NOMO-1 (cell line): ENCODE results near the gene STRIP1.
A peak's percentile ranks its signal among the peaks of the same experiment; 100 is the strongest.

ENCODE experiments used
- DNase-seq, 2 experiments: peaks; one replicate each; lab custom pipeline; 2025; ENCODE audit not compliant: unreplicated experiment in 2 of 2; lab: John Stamatoyannopoulos, UW

STRIP1 gene, protein sequence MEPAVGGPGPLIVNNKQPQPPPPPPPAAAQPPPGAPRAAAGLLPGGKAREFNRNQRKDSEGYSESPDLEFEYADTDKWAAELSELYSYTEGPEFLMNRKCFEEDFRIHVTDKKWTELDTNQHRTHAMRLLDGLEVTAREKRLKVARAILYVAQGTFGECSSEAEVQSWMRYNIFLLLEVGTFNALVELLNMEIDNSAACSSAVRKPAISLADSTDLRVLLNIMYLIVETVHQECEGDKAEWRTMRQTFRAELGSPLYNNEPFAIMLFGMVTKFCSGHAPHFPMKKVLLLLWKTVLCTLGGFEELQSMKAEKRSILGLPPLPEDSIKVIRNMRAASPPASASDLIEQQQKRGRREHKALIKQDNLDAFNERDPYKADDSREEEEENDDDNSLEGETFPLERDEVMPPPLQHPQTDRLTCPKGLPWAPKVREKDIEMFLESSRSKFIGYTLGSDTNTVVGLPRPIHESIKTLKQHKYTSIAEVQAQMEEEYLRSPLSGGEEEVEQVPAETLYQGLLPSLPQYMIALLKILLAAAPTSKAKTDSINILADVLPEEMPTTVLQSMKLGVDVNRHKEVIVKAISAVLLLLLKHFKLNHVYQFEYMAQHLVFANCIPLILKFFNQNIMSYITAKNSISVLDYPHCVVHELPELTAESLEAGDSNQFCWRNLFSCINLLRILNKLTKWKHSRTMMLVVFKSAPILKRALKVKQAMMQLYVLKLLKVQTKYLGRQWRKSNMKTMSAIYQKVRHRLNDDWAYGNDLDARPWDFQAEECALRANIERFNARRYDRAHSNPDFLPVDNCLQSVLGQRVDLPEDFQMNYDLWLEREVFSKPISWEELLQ

DNA sequence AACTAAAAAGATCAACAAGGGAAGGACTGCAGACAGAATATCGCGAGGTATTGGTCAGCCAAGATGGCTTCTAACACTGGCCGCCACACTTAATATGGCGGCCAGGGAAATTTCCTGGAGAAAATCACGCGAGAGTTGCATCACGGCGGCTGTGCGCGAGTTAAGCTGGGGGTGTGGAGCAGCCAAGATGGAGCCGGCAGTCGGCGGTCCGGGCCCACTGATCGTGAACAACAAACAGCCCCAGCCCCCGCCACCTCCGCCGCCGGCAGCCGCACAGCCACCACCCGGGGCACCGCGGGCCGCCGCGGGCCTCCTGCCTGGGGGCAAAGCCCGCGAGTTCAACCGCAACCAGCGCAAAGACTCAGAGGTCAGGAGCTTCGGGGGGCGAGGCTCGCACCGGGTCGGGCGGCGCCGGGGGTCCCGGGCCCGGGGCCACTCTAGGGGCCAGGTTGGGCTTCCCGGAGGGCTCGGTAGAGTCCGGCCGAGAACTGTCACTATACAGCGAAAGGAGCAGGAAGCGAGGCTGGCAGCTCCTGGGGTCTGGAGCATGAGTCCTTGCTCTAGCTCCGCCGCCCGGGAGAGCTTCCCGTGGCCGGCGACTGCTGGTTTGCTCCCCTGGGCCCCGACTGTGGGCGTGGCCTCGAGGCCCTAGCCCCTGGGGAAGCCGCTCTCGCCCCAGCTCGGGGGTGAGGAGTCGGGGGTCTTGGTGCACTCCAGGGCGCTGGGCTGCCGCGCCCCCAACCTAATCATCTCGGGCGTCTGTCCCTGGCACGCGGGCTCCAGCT is at the start of gene STRIP1:
Gene STRIP1, plus strand, starts transcription at position 174 of the 785 bp plus-strand sequence. Its CDS starts 14 bp downstream, at position 188.
- DNase-seq, result peak; percentile 95 to 98

DNA sequence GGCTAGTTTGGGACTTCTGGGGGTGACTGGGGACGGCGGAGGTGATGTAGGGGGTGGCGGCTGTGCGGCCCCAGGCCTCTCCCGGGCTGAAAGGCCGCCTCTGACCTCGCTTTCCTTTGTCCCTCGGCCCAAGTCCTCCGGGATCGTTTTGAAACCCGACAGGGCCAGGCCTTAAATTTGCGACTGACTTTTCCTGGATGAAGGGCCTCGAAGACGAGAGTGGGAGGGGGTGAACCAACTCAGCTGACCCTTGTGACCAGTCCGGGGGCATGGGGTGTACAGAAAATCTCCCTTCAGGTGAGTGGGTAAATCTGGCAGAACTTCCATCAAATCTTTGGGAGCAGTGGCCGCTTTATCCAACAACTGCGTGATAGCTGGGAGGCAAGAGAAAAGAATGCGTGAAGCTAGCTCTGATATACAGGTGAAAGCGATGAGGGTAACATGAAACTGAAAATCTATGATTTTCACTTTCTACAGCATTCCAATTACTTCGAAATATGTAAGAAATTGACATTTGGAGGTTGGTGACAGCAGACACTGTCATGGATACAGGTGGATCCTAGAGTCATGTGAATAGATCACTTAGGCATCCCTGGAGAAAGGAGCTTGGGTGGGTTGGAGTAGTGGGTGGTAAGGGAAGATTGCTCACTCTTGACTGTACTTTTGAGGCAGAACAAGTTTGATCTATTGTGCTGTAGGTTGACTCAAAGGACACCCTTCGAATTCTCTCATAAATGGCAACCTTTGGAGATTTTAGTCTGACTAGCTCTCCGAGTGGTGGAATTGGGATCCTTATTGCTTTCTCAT is 49.0 kb upstream of the STRIP1 start:
- DNase-seq, result peak in 1 of 2 experiments; percentile 14

DNA sequence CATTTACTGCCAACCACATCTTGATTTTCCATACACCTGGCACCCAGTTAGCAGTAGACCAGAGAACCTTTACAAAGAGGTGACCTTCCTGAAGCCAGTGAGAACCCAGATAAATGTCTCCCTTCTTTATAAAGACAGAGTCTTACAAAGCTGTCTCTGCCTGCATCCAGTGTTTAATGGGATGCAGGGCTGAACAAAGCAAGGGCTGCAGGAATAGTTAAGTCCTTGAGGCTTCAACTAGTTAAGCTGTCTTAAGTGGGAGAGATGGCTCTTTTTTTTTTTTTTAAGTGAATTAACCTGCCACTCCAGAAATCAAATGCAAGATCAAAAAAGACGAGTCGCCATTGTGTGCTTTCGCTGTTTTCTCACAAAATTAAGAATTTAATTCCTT is 48.4 kb upstream of the STRIP1 start:
- DNase-seq, result no peak

DNA sequence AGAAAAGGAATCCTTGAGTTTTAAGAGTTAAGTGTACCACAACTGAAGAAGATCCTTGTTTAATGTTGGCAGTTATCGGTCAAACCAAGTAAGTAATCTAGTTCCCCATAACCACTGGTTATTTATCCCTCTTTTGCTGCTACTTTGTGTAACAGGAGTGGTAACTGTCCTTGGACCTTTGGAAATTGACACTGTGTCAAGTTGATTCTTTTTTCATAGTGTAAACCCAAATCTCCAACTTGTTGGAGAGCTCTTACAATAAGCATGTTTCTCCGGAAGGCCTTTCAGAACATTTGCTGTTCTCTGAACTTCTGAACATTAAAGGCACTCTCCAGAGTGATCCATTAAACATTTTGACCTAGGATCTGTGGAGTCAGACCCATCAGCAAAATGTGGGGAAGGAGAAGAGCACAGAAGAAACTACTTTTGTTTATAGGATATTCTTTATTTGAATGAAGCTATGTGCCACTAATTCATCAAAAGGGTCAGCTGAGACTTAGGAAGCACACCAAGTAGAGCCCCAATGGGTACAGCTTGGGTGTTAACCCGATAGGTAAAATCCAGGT is 46.0 kb upstream of the STRIP1 start:
- no peak for DNase-seq

DNA sequence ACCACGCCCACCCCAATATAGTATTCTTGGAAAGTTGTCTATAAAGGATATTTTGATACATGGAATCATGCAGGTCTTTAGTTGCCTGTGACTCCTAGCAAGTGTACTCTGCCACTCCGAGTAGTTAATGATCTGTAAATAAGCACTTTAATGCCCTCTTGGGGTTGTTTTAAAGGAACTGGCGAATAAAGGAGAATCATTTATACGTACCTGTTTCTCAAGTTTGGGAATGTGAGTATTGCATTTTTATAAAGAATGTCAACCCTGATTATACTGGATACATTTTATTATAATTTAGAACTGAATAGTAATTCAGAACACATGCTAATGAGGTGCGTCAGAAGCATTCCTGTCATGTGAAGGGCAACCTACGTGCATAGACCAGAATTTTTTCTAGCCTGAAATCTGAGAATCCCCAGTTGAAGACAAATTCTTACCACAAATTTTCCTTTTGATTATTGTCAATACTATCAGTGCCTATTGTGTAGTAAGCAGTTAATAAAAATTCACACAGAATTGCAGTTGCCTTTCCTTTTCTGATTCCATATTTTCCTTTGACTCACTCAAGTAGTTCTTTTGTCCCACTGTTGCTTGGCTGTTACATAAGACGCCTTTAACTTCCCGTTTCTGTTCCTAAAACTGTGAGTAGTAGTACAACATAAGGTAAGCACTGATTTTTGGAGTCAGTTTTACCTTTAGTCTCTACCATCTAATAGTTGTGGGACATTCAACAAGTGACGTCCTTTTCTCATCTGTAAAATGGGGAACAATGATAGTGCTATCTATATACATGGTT is 44.7 kb upstream of the STRIP1 start:
- DNase-seq, result peak in 1 of 2 experiments; percentile 47

DNA sequence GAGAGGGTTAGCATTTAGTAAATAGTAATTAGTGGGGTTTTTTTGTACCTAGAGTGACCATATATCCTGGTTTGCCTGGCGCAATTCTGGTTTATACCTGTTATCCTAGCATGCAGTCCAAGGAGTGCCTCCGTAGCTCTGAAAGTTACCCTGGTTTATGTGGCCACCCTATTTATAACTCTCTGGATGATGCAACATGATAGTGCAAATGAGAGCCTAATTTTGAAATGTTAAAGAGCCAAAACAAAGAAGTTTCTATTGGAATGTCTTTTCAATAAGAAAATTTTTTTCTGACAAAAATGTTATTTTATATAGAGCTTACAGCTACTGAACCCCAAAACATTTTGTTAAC is 44.1 kb upstream of the STRIP1 start:
- DNase-seq, result peak in 1 of 2 experiments; percentile 41

DNA sequence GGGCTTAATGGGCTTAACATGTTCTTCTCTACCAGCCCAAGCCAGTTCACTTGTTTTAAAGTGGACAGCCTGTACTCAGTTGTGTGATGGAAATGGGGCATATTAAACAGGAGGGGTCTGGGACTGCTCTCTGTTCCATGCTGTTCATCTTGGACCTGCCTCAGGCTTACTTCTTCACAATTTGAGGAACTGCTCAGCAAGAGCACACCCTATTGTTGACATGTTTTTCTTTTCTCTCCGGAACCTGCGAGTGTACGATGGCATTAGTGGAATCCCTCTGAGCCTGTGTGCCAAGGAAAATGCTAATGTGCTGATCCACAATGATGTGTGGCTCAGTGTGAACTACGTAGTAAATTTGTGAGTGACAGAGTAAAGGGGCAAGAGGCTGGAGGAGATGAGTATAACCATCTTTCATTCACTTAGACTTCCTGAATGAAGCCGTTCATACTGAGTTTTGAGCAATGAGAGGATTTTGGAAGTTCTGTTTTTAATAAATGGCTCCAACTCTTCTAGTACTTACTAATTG is 43.0 kb upstream of the STRIP1 start:
- no peak for DNase-seq

DNA sequence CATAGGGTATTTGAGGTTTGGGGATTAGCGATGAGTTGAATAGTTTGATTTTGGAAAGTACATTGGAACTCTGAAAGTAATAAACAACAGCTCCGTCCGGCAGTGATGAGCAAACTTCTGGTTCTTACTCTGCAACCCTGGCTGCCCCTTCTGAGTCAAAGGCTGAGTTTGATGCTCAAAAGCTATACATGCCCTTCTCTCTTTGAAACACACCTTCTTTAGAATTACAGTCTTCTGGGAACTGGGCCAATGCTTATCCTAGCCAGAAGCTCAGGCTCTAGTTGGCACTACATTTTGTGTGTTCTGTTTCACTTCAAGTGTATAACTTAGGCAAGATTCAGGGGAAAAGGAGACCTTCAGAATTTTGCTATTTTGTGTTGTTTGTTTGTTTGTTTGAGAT is 40.5 kb upstream of the STRIP1 start:
- DNase-seq, result no peak

DNA sequence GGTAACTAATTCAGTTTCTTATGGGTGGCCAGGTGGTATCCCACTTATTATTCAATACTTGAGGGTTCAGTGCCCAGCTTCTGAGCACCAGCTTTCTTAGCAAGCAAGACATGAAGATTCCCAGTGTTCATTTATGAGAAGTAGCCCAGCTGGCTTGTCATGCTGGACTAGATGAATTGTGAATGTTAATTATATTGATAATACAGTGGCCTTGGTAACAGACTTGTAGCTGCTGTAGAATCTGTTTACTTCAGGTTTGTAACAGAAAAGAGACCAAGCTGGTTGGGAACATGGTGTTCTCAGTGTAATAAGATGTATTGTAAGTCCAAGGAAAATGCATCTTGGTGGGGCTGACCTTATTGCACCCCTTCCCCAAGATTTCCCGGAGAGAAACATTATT is 39.8 kb upstream of the STRIP1 start:
- DNase-seq, result no peak

DNA sequence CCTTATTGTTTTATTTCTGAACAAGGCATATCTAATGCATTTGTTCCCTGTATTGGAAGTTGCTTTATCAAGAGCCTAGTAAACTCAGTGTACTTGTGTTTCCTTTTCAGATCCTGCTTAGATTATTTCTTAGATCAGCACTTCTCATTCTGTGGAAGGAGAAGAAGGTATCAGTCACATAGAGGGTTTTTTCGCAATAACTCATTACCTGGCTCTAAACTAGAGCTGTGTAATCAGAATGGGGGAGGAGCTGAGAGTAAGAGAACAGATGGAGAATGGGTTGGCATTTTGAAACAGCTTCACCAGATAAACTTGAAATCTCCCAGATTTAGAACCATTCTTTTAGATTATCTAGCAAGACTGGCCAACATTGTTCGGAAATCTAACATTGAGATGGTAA is 38.9 kb upstream of the STRIP1 start:
- DNase-seq, result no peak

DNA sequence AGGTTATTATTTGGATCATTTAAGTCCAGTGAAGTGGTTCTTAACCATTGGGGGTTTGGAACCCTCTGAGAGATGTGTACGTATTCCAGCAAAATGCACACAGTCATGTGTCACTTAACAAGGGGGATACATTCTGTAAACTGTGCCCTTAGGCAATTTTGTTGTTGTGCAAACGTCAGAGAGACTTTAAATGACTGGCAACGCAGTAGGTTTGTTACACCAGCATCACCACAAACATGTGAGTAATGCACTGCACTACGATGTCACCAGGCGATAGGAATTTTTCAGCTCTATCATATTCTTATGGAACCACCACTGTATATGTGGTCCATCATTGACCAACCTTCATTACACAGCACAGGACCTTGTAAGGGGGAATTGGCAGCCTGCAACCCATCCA is 37.9 kb upstream of the STRIP1 start:
- no peak for DNase-seq

DNA sequence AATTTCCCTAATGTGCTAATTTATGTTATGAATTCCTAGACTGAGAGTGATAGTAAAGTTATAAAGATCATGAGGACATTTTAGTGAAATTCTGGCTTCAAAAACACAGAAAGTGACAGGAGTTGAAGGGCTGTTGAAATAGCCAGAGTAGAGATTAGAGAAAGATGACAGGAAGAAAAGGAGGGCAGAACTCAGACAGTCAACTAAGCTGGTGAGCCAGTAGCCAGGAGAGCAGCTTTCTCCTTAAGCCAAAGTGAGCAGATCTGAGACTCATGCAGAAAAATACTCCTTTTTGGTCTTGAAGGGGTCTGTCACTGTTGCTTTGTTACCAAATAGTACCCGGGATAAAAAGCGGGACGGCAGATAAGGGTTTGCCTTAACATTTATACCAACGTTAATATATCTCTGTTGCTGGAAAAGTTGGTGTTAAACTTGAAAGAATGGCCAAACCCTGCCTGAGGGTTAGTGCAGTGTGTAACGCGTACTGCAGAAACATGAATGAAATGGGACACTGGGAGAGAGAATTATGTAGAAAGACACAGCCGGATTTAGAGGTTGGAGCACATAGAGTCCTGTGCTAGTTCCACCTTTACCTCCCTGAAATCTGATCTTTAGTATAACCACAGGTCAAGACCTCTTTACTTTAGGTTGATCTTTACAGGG is 37.1 kb upstream of the STRIP1 start:
- DNase-seq, result no peak

DNA sequence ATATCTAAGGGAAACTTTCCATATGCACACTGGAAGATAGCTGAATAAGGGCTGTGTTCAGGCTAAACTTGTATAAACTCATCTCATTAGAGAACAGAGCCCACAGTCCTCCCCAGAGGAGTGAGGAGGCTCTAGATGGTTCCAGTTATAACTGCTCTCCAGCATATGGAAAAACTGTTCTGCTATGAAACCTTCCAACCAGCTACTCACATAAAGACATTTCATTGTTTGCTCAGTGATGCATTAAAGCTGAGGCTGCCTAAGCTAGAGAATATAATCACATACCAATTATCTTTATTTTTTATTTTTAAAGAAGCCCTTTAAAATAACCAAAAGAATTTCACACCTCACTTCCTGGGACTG is 36.6 kb upstream of the STRIP1 start:
- DNase-seq, result no peak

DNA sequence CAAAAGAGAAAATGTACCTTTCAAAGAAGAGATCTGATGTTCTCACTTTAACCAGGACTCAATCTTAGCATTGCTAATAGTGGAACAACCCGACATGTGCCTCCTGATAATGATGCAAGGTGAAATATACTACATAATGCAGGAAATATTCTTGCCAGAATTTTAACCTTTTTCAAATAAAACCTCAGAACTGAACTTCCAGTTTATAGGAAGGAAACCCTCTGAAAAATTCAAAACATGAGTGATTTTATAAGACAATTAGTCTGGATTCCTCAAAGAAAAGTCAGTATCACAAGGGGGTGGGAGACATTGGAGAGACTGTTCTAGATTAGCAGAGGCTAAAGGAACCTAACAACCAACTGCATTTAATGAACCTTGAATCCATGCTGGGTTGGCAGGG is 31.7 kb upstream of the STRIP1 start:
- DNase-seq, result no peak

DNA sequence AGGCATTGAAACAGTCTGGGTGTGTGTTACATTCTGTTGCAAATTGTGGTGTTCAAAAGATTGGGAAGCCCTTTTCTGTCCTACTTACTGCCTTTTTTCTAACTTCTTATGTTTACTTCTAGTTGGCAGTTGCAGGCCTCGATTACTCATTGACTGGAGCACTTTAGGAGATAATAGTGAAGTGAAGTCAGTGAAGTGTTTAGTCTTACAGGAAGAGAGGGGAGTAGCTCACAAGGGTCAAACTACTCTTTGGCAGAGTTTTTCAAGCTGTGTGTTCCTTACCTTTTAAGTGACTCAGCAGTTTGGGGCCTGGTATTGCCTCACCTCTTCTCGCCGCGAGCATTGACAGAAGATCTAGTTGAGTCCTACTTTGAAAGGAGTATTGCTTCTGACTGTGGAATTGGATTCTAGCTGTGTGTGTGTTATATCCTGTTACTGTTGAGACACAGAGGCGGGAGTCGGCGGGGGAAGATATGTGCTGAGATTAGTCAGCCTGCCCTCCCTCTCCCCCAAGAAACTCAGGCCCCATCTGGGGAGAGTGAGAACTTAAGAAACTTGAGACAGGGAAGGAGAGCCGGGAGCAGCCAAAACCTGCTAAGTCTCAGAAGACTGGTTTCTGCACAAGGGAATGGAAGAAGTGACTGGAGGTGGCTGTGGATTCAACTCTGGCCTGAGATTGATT is 30.5 kb upstream of the STRIP1 start:
- peak; percentile 65 to 77 for DNase-seq

DNA sequence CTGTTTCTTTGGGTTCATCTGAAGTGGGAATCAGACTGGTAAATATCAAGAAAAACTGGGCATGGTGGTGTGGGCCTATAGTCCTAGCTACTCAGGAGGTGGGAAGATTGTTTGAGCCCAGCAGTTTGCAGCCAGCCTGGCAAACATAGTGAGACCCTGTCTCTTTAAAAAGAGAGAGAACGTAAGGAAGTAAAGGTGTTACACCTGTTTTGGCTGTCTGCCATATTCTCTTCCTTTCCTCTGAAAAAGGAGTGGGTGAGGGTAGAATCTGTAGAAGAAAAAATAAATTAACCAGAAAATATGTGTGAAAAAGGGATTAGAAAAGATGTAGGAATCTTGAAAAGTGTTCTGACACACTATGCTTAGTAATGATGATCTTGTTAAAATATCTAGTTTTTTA is 29.8 kb upstream of the STRIP1 start:
- DNase-seq, result no peak

DNA sequence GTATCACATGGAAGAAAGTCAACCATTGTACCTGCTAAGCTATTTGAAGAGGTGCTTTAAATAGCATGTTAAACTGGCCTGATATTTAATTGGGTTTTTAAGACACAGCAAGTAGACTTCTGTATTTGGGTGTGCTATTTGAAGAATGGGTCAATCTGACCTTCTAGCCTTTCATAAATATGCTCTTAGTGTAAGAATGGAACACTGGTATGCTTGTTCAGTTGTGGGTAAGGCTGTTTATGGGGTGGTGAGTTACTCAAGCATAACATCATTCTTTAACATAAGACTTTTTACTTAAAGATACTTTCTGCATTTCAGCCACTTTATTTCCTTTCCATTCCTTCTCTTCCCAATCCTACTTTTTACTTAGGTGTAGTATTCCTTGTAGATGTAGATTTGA is 28.5 kb upstream of the STRIP1 start:
- no peak for DNase-seq

DNA sequence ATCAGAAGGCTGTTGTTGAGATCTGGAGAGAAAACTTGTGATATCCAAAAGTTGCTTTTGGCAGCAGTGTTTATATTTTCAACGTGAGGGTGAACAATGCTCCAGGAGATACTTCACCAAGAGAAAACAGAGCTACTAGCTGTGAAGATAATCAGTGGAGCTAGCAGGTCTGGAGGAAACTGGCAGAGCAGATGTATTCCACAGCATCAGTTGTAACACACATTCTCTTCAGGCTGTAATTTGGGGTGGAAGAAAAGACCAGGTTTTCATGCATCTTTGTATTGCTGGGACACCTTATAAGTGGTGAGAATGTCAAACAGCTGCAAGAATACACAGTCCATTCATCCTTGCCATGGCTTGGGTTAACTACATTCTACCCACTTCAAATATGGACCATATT is 27.9 kb upstream of the STRIP1 start:
- no peak for DNase-seq
